ENCODE measurements around the gene RNF44.

Gene RNF44

GRCh38 chr5:176535101-176535663 is 2.0 kb downstream of the RNF44 start:
- peak; percentile 55 for DNase-seq (ENCODE audit: low spot score)

- no peak for DNase-seq (ENCODE audit: low spot score)
These were observed 2.6 kb downstream of the RNF44 start for GRCh38 chr5:176534640-176535039.

GRCh38 chr5:176533894-176534611 is 3.1 kb downstream of the RNF44 start:
- no peak for DNase-seq (ENCODE audit: low spot score)

GRCh38 chr5:176533390-176533789 is 3.8 kb downstream of the RNF44 start:
- DNase-seq (ENCODE audit: low spot score): no peak

- DNase-seq (ENCODE audit: low spot score): no peak
These were observed 4.4 kb downstream of the RNF44 start for GRCh38 chr5:176532795-176533194.

GRCh38 chr5:176531902-176532493 is 5.2 kb downstream of the RNF44 start:
- DNase-seq (ENCODE audit: low spot score): no peak

- no peak for DNase-seq (ENCODE audit: low spot score)
These were observed 6.0 kb downstream of the RNF44 start for GRCh38 chr5:176530983-176531901.

GRCh38 chr5:176530393-176530982 is 6.7 kb downstream of the RNF44 start:
- DNase-seq (ENCODE audit: low spot score): no peak

- no peak for DNase-seq (ENCODE audit: low spot score)
These were observed 7.5 kb downstream of the RNF44 start for GRCh38 chr5:176529741-176530141.

- no peak for DNase-seq (ENCODE audit: low spot score)
These were observed 8.0 kb downstream of the RNF44 start for GRCh38 chr5:176529116-176529740.

GRCh38 chr5:176528761-176529115 is 8.5 kb downstream of the RNF44 start:
- DNase-seq (ENCODE audit: low spot score): no peak

GRCh38 chr5:176528301-176528700 is 8.9 kb downstream of the RNF44 start:
- DNase-seq (ENCODE audit: low spot score): no peak

GRCh38 chr5:176527246-176528222 is 9.7 kb downstream of the RNF44 start:
- no peak for DNase-seq (ENCODE audit: low spot score)

GRCh38 chr5:176526462-176526861 is 10.7 kb downstream of the RNF44 start:
- no peak for DNase-seq (ENCODE audit: low spot score)

- no peak for DNase-seq (ENCODE audit: low spot score)
These were observed 11.5 kb downstream of the RNF44 start for GRCh38 chr5:176525677-176526076.

GRCh38 chr5:176524987-176525386 is 12.2 kb downstream of the RNF44 start:
- DNase-seq (ENCODE audit: low spot score): no peak

- no peak for DNase-seq (ENCODE audit: low spot score)
These were observed 13.1 kb downstream of the RNF44 start for GRCh38 chr5:176524138-176524537.

GRCh38 chr5:176521699-176522263 is 15.4 kb downstream of the RNF44 start:
- DNase-seq (ENCODE audit: low spot score): no peak

GRCh38 chr5:176521286-176521685 is 15.9 kb downstream of the RNF44 start:
- no peak for DNase-seq (ENCODE audit: low spot score)

Data from hematopoietic multipotent progenitor cell treated with erythropoietin and hydrocortisone succinate and interleukin-3 and kit ligand, for 17 days (in vitro differentiated cells).